K562 (cell line): ENCODE measurements around the gene CDC14B. TPM values are rescaled to one million over a fixed set of nuclear protein-coding genes. Genes with fewer than 3 reads are reported as not detected.

Experiments used
- ATAC-seq: fragments of 200-7000 bp; cut with Tn5 transposase; 3 replicates; pipeline ENCODE4 v1.9.1; 2020; ENCODE audit warnings: moderate library complexity
- BruUV-seq: library from RNA; stranded (reverse); fragments of 400-500 nt; replicated peaks from 2 replicates; lab custom pipeline; 2021; lab: Mats Ljungman, UMichigan
- CTCF ChIA-PET: fragments of 300-600 bp; formaldehyde crosslinking; extraction: SDS; loops from one replicate; lab custom pipeline; 2021; ENCODE audit warnings: low intra/inter-chr PET ratio; lab: Yijun Ruan, JAX
- POLR2A ChIA-PET: fragments of 300-600, 350-650 bp; sonication (Branson Sonifier 250); formaldehyde crosslinking; extraction: SDS; loops from one replicate; lab custom pipeline; 2021; ENCODE audit warnings: antibody characterized with exemption, inconsistent platforms; lab: Yijun Ruan, JAX
- DNase-seq, 4 experiments: peaks; one replicate each; pipeline versions ENCODE4 v3.0.0 to v3.0.0-alpha.2; 2011 to 2018; ENCODE audit warnings: low spot score in 3 of 4, mixed read lengths in 3 of 4; ENCODE audit errors: extremely low read depth in 1 of 4
- FAIRE-seq: peaks from 2 replicates; lab custom pipeline; 2011; peaks lifted over from hg19 to GRCh38; lab: Jason Lieb, UNC
- H2AFZ ChIP-seq: 2 replicates; pipeline ENCODE4 v1.6.0; 2011; ENCODE audit warnings: low read depth, low read length, control low read depth, inconsistent platforms
- H3K27ac ChIP-seq: fragments of 200-600 bp; 3 replicates; pipeline ENCODE4 v1.8.0; 2011; ENCODE audit warnings: low read depth, mild to moderate bottlenecking, control low read depth, inconsistent platforms, low read length, moderate library complexity, mixed read lengths; ENCODE audit errors: extremely low read depth
- H3K27me3 ChIP-seq, 2 experiments: fragments of 300-600 bp in 1 of 2; 2 replicates in 1 of 2; 3 replicates in 1 of 2; pipeline versions ENCODE4 v1.6.0 to v1.8.0; 2011; ENCODE audit warnings: inconsistent platforms in 2 of 2, low read length in 2 of 2, mild to moderate bottlenecking in 1 of 2, mixed read lengths in 1 of 2, moderate library complexity in 1 of 2; ENCODE audit not compliant: control insufficient read depth in 2 of 2, insufficient read depth in 2 of 2
- H3K36me3 ChIP-seq: fragments of 300-600 bp; 3 replicates; pipeline ENCODE4 v1.8.0; 2011; ENCODE audit warnings: mild to moderate bottlenecking, low read length, inconsistent platforms; ENCODE audit not compliant: control insufficient read depth, insufficient read depth
- H3K4me1 ChIP-seq, 2 experiments: fragments of 200-600 bp in 1 of 2; replicated peaks in 1 of 2; 2 replicates in 1 of 2; 3 replicates in 1 of 2; pipeline versions ENCODE4 v1.5.1 to v1.8.0; 2011; ENCODE audit warnings: inconsistent platforms in 2 of 2, low read length in 2 of 2, mild to moderate bottlenecking in 1 of 2, mixed read lengths in 1 of 2, moderate library complexity in 1 of 2; ENCODE audit not compliant: control insufficient read depth in 2 of 2, insufficient read depth in 2 of 2
- H3K4me2 ChIP-seq: 2 replicates; pipeline ENCODE4 v1.6.1; 2011; ENCODE audit warnings: low read length, control low read depth, inconsistent platforms, mixed read lengths; ENCODE audit not compliant: insufficient read depth
- H3K4me3 ChIP-seq: fragments of 200-600 bp; sonication (generic), shearing (Covaris generic); 2 replicates; pipeline ENCODE4 v1.5.1; 2016; ENCODE audit warnings: control low read depth, inconsistent platforms
- H3K79me2 ChIP-seq: fragments of 200-600 bp; 3 replicates; pipeline ENCODE4 v1.8.0; 2011; ENCODE audit warnings: low read length, inconsistent platforms; ENCODE audit not compliant: control insufficient read depth, insufficient read depth
- H3K9ac ChIP-seq, 2 experiments: 2 replicates each; pipeline versions ENCODE4 v1.6.0 to v1.6.1; 2011; ENCODE audit warnings: low read depth in 2 of 2, low read length in 2 of 2, control low read depth in 1 of 2, inconsistent platforms in 1 of 2, mild to moderate bottlenecking in 1 of 2, mixed read lengths in 1 of 2; ENCODE audit not compliant: insufficient read depth in 1 of 2
- H3K9me1 ChIP-seq: one replicate; pipeline ENCODE4 v1.6.0; 2011; ENCODE audit warnings: inconsistent platforms, mild to moderate bottlenecking, low read length, moderate library complexity; ENCODE audit not compliant: control insufficient read depth, insufficient read depth
- H3K9me3 ChIP-seq: replicated peaks from 2 replicates; pipeline ENCODE4 v1.5.1; 2011; ENCODE audit warnings: low read depth, low read length, inconsistent platforms; ENCODE audit not compliant: control insufficient read depth, insufficient read depth
- H4K20me1 ChIP-seq: replicated peaks from 2 replicates; pipeline ENCODE4 v1.6.1; 2011; ENCODE audit warnings: low read length, inconsistent platforms, mixed read lengths; ENCODE audit not compliant: control insufficient read depth, insufficient read depth
- CBFA2T3 ChIP-seq: fragments of 450-650 bp; IDR thresholded peaks from 2 replicates; pipeline ENCODE4 v1.6.1; 2017
- FOSL1 ChIP-seq: fragments of 200-800 bp; sonication (Bioruptor generic); conservative IDR thresholded peaks from 2 replicates; pipeline ENCODE4 v1.6.1; 2016; ENCODE audit warnings: missing genetic modification characterization, missing compliant biosample characterization
- HDAC1 ChIP-seq, 2 experiments: fragments of 450-650 bp; IDR thresholded peaks; 2 replicates each; pipeline ENCODE4 v1.6.1; 2016 to 2017; ENCODE audit warnings: inconsistent platforms in 1 of 2, mild to moderate bottlenecking in 1 of 2, moderate library complexity in 1 of 2
- HDAC2 ChIP-seq: fragments of 450-650 bp; IDR thresholded peaks from 2 replicates; pipeline ENCODE4 v1.6.1; 2016; ENCODE audit warnings: mild to moderate bottlenecking
- KDM1A ChIP-seq, 2 experiments: fragments of 450-650 bp; IDR thresholded peaks; 2 replicates each; pipeline ENCODE4 v1.6.1; 2016; ENCODE audit warnings: mild to moderate bottlenecking in 2 of 2
- POU5F1 ChIP-seq: fragments of 150-350 bp; IDR thresholded peaks from 2 replicates; pipeline ENCODE4 v1.6.1; 2014; ENCODE audit warnings: borderline replicate concordance, low read length, low read depth, mild to moderate bottlenecking; ENCODE audit not compliant: partially characterized antibody
- RCOR1 ChIP-seq, 2 experiments: IDR thresholded peaks; 2 replicates each; pipeline ENCODE4 v1.6.1; 2012; ENCODE audit warnings: low read depth in 2 of 2, low read length in 2 of 2, borderline replicate concordance in 1 of 2, improper control_type of control experiment in 1 of 2
- ZNF282 ChIP-seq: sonication (generic); formaldehyde crosslinking; IDR thresholded peaks from 2 replicates; pipeline ENCODE4 v1.8.1; 2023; ENCODE audit warnings: missing genetic modification reagents
- ZNF57 ChIP-seq: fragments of 450-650 bp; formaldehyde crosslinking; IDR thresholded peaks from 2 replicates; pipeline ENCODE4 v1.4.0; 2020; ENCODE audit warnings: mild to moderate bottlenecking, moderate library complexity
- WGBS: fragments of 100-300 bp; shearing (Covaris generic); methylation state at CpG from one replicate; pipeline ENCODE4 v1.1.6; 2016; ENCODE audit warnings: low coverage, mixed read lengths; ENCODE audit not compliant: insufficient coverage; ENCODE audit errors: missing lambda C conversion rate; 5-methylcytosine and 5-hydroxymethylcytosine counted together
- in situ Hi-C: fragments of 300-500 bp; cut with MboI; formaldehyde crosslinking; loops from 4 replicates; pipeline ENCODE4 v1.15.0; 2018; ENCODE audit warnings: inconsistent platforms, mixed read lengths
- intact Hi-C: fragments of 100-400 bp; cut with micrococcal nuclease; formaldehyde crosslinking; loops from 2 replicates; pipeline ENCODE4 v1.14.2; 2022
- polyA plus RNA-seq, 8 experiments: library from polyadenylated mRNA; depleted of rRNA in 4 of 8; stranded (reverse) in 5 of 8; unstranded in 3 of 8; fragments of >200 nt; fragmentation: Nextera tagmentation in 2 of 8; fragmentation: Illumina TruSeq in 1 of 8; extraction: Ambion mirVana in 2 of 8; extraction: Trizol in 1 of 8; gene quantifications; 2 replicates each; pipeline versions ENCODE4 v1.2.1 to v1.2.3, GENCODE V29; 2011 to 2014; ENCODE audit warnings: inconsistent platforms in 1 of 8, missing spikeins in 1 of 8
- total RNA-seq, 7 experiments: library from RNA; depleted of rRNA in 6 of 7; stranded (reverse); fragments of >200 nt in 6 of 7; fragmentation: Illumina TruSeq in 2 of 7; extraction: Trizol in 2 of 7; gene quantifications; 2 replicates each; pipeline versions ENCODE4 v1.2.1 to v1.2.3, GENCODE V29; 2011 to 2021; ENCODE audit warnings: low replicate concordance in 1 of 7

Gene CDC14B
- total and polyA plus RNA-seq, 9 of the 15 experiments (the other 6 are each of a cell fraction or from before 2014, with no cell fraction given): 1.4 to 6.0 (median 3.8) TPM

GRCh38 chr9:96491079-96491879 lies 128.4 kb downstream of the CDC14B start:
- H3K9me1 ChIP-seq: no peaks in the 10 kb centered on the region
- H3K27me3 ChIP-seq: peaks cover 3 to 38% of the 10 kb centered on the region in 2 experiments; a peak in 4 of 5 replicates
- no TSS peak for BruUV-seq
- WGBS: 26% methylated on average over 10 of the region's 10 CpGs
- no peak overlapping the region for H3K4me3 ChIP-seq
- H4K20me1 ChIP-seq: no peaks in the 10 kb centered on the region
- no peak for ATAC-seq
- H3K36me3 ChIP-seq: no peaks in the 10 kb centered on the region
- DNase-seq: peak in 1 of 4 experiments; percentile 12
- POLR2A ChIA-PET: interaction anchor here (1.5 kb wide), 1 partner anchor 8 kb away, joined by 4 read pairs; no protein-coding TSS in a partner anchor
- H3K9ac ChIP-seq: no peak overlapping the region
- in situ Hi-C loops: no loop called here
- no peak overlapping the region for H3K4me2 ChIP-seq
- no peak for FAIRE-seq
- no peak overlapping the region for H3K27ac ChIP-seq
- no peaks in the 10 kb centered on the region for H3K9me3 ChIP-seq
- TF ChIP-seq RCOR1 (IDR thresholded peaks at IDR 0.05; ENCODE audit: borderline replicate concordance in 1 of 2, low read depth in 2 of 2, low read length in 2 of 2) (peak in 1 of 2 experiments; percentile 93; a peak in 2 of 4 replicates), ZNF282 (CRISPR knock-in tag) (no peak), POU5F1 (no peak), HDAC1 (IDR thresholded peaks at IDR 0.05) (peak in 1 of 2 experiments; percentile 60; a peak in 1 of 4 replicates), CBFA2T3 (peak; percentile 27; the same call in 1 of the 2 replicates), ZNF57 (no peak), KDM1A (IDR thresholded peaks at IDR 0.05) (peak; percentile 87 to 90), HDAC2 (peak; percentile 58; the same call in 1 of the 2 replicates), FOSL1 (tag) (0 out of 2 replicates have a peak, but pooled peaks have one; percentile 18)
- TF ChIP-seq, all 486 proteins: peak for 6
- CTCF ChIA-PET: no interaction called here
- intact Hi-C loops: no loop called here
- H3K79me2 ChIP-seq: no peaks in the 10 kb centered on the region
- H2AFZ ChIP-seq: no peak overlapping the region
- H3K4me1 ChIP-seq: peaks cover 0 to 4% of the 10 kb centered on the region in 2 experiments; a peak in 2 of 5 replicates
